T-cell (primary cell): ENCODE data around the gene MCF2L. TPM values are rescaled to one million over a fixed set of nuclear protein-coding genes. Genes with fewer than 3 reads are reported as not detected.

Source experiments
- ATAC-seq, 4 experiments: fragments of 200-7000 bp in 3 of 4; fragments of 150-1000 bp in 1 of 4; cut with Tn5 transposase; replicated peaks in 1 of 4; 1 replicate in 3 of 4; 2 replicates in 1 of 4; pipeline ENCODE4 v1.10.0; 2021; ENCODE audit warnings: moderate library complexity in 3 of 4, mild to moderate bottlenecking in 2 of 4, moderate number of reproducible peaks in 1 of 4
- CTCF ChIA-PET, 2 donors: fragments of 300-600 bp; sonication (Branson Sonifier 250); formaldehyde crosslinking; loops; one replicate each; lab custom pipeline; 2022; ENCODE audit warnings: antibody characterized with exemption in 2 of 2; lab: Charles Lee
- POLR2A ChIA-PET, 2 donors: fragments of 300-600 bp; sonication (Branson Sonifier 250); formaldehyde crosslinking; loops; one replicate each; lab custom pipeline; 2022; ENCODE audit warnings: antibody characterized with exemption in 2 of 2; lab: Charles Lee
- DNase-seq, 35 experiments: peaks; one replicate each; pipeline versions ENCODE4 v3.0.0 to v3.0.0-alpha.2; 2013 to 2023
- H3K27ac ChIP-seq: one replicate; pipeline ENCODE4 v1.5.1; 2013; ENCODE audit warnings: low read length
- H3K27me3 ChIP-seq, 2 experiments: replicated peaks in 1 of 2; 1 replicate in 1 of 2; 2 replicates in 1 of 2; pipeline versions ENCODE4 v1.6.1 to v1.7.0; 2013; ENCODE audit warnings: low read length in 1 of 2, mixed read lengths in 1 of 2; ENCODE audit not compliant: control insufficient read depth in 2 of 2, insufficient read depth in 2 of 2; ENCODE audit errors: extremely low read depth in 1 of 2
- H3K36me3 ChIP-seq, 2 donors: 1 replicate in 1 of 2; 2 replicates in 1 of 2; pipeline versions ENCODE4 v1.6.1 to v1.7.0; 2013; ENCODE audit warnings: low read length in 1 of 2; ENCODE audit not compliant: control insufficient read depth in 2 of 2, insufficient read depth in 1 of 2; ENCODE audit errors: extremely low read depth in 1 of 2
- H3K4me1 ChIP-seq, 2 experiments: 1 replicate in 1 of 2; 2 replicates in 1 of 2; pipeline versions ENCODE4 v1.6.1 to v1.7.0; 2013; ENCODE audit warnings: low read length in 2 of 2, mixed read lengths in 1 of 2; ENCODE audit not compliant: insufficient read depth in 2 of 2, control insufficient read depth in 1 of 2; ENCODE audit errors: extremely low read depth in 1 of 2
- H3K4me3 ChIP-seq, 2 donors: 1 replicate in 1 of 2; 2 replicates in 1 of 2; pipeline versions ENCODE4 v1.5.1 to v1.7.0; 2013; ENCODE audit warnings: mild to moderate bottlenecking in 2 of 2, low read length in 1 of 2, moderate library complexity in 1 of 2; ENCODE audit not compliant: control insufficient read depth in 1 of 2; ENCODE audit errors: extremely low read depth in 1 of 2
- H3K9me3 ChIP-seq: 2 replicates; pipeline ENCODE4 v1.7.0; 2013
- H3K27ac Mint-ChIP-seq, 2 donors: one replicate each; pipeline ENCODE4 v1.8.0; 2020 to 2021; ENCODE audit warnings: mild to moderate bottlenecking in 2 of 2, mixed read lengths in 2 of 2
- H3K27me3 Mint-ChIP-seq, 2 donors: one replicate each; pipeline ENCODE4 v1.8.0; 2021 to 2022; ENCODE audit warnings: mixed read lengths in 2 of 2
- H3K36me3 Mint-ChIP-seq: one replicate; pipeline ENCODE4 v1.8.0; 2021; ENCODE audit warnings: mixed read lengths
- H3K4me1 Mint-ChIP-seq, 3 donors: one replicate each; pipeline ENCODE4 v1.8.0; 2020 to 2022; ENCODE audit warnings: mixed read lengths in 3 of 3, mild to moderate bottlenecking in 1 of 3
- H3K4me3 Mint-ChIP-seq, 3 donors: one replicate each; pipeline ENCODE4 v1.8.0; 2020 to 2022; ENCODE audit warnings: mild to moderate bottlenecking in 3 of 3, mixed read lengths in 3 of 3, moderate library complexity in 3 of 3
- H3K9me3 Mint-ChIP-seq, 3 donors: one replicate each; pipeline ENCODE4 v1.8.0; 2020 to 2022; ENCODE audit warnings: mixed read lengths in 3 of 3
- WGBS: methylation state at CpG from one replicate; pipeline ENCODE4 v1.1.5; 2013; ENCODE audit warnings: missing lambda C conversion rate; ENCODE audit not compliant: insufficient coverage; 5-methylcytosine and 5-hydroxymethylcytosine counted together
- total RNA-seq, 35 experiments: library from RNA in 6 of 35; stranded (reverse) in 6 of 35; fragments of 120-200 nt in 1 of 35; gene quantifications; one replicate each; pipeline versions ENCODE4 v1.2.1 to v1.2.4 and lab custom pipeline; 2013 to 2026

Gene MCF2L
- total RNA-seq, 5 donors from 2014 or later (not counting 1 experiment from before 2014, with no cell fraction given): 18.2 to 30.0 (median 24.7) TPM

- POLR2A ChIA-PET: no interaction called here
- Histone ChIP-seq H3K27me3 (peaks cover 0 to 4% of the 10 kb centered on the region in 2 experiments), H3K9me3 (no peaks in the 10 kb centered on the region), H3K4me1 (peaks cover 9 to 25% of the 10 kb centered on the region in 2 experiments), H3K27ac (no peak overlapping the region), H3K36me3 (no peaks in the 10 kb centered on the region), H3K4me3 (no peak overlapping the region)
- no peaks in the 10 kb centered on the region for H3K9me3 Mint-ChIP-seq
- H3K36me3 Mint-ChIP-seq: no peaks in the 10 kb centered on the region
- H3K27ac Mint-ChIP-seq: no peak overlapping the region
- CTCF ChIA-PET: interaction anchor here in 1 of 2 donors (0.5 kb wide), 1 partner anchor 425 kb away, joined by 3 read pairs; no protein-coding TSS in a partner anchor
- DNase-seq (no peak), ATAC-seq (no peak)
- H3K4me1 Mint-ChIP-seq: peaks cover 29 to 35% (median 30%) of the 10 kb centered on the region in 3 donors
- H3K27me3 Mint-ChIP-seq: no peaks in the 10 kb centered on the region
- peak overlapping the region in 2 of 3 donors; percentile 21 to 36 for H3K4me3 Mint-ChIP-seq
- WGBS: 100% methylated on average over 6 of the region's 6 CpGs
Observed at GRCh38 chr13:112966776-112967175, 2.2 kb upstream of the MCF2L start.

- DNase-seq (no peak), ATAC-seq (no peak)
- H3K36me3 ChIP-seq: no peaks in the 10 kb centered on the region
- H3K4me1 ChIP-seq: peaks cover 9 to 25% of the 10 kb centered on the region in 2 experiments
- Mint-ChIP-seq H3K4me1 (peaks cover 31 to 43% (median 36%) of the 10 kb centered on the region in 3 donors), H3K36me3 (no peaks in the 10 kb centered on the region), H3K9me3 (no peaks in the 10 kb centered on the region), H3K4me3 (peak overlapping the region; percentile 88 to 92 (median 92)), H3K27me3 (no peaks in the 10 kb centered on the region), H3K27ac (peak overlapping the region; percentile 74 to 80)
- 84% methylated on average over 18 of the region's 22 CpGs for WGBS
- peak overlapping the region in 1 of 2 donors; percentile 59 for H3K4me3 ChIP-seq
- CTCF ChIA-PET: interaction anchor here in 1 of 2 donors (0.6 kb wide), 1 partner anchor 490 kb away, joined by 7 read pairs; no protein-coding TSS in a partner anchor
- H3K9me3 ChIP-seq: no peaks in the 10 kb centered on the region
- POLR2A ChIA-PET: interaction anchor here (0.5 to 0.7 kb wide), 2 partner anchors 17 to 196 kb away, joined by 3 to 4 read pairs; no protein-coding TSS in a partner anchor
- H3K27me3 ChIP-seq: peaks cover 0 to 4% of the 10 kb centered on the region in 2 experiments
- H3K27ac ChIP-seq: peak overlapping the region; percentile 70
Observed at GRCh38 chr13:112967686-112968379, 1.2 kb upstream of the MCF2L start.

GRCh38 chr13:112968380-112968909, 569 bp upstream of the MCF2L start:
- H3K4me1 ChIP-seq: peaks cover 9 to 25% of the 10 kb centered on the region in 2 experiments
- H3K27ac Mint-ChIP-seq: peak overlapping the region; percentile 74 to 80
- DNase-seq (peak; percentile 28 to 72 (median 55)), ATAC-seq (peak; percentile 41 to 53 (median 50))
- no peaks in the 10 kb centered on the region for H3K9me3 Mint-ChIP-seq
- no peaks in the 10 kb centered on the region for H3K9me3 ChIP-seq
- ChIA-PET CTCF (no interaction called here), POLR2A (interaction anchor here (0.5 to 0.7 kb wide), 2 partner anchors 18 to 196 kb away, joined by 3 to 4 read pairs; no protein-coding TSS in a partner anchor)
- H3K27me3 ChIP-seq: peaks cover 0 to 4% of the 10 kb centered on the region in 2 experiments
- H3K27me3 Mint-ChIP-seq: no peaks in the 10 kb centered on the region
- H3K4me3 Mint-ChIP-seq: peak overlapping the region; percentile 88 to 92 (median 92)
- peaks cover 31 to 43% (median 36%) of the 10 kb centered on the region in 3 donors for H3K4me1 Mint-ChIP-seq
- H3K36me3 Mint-ChIP-seq: no peaks in the 10 kb centered on the region
- peak overlapping the region; percentile 59 to 74 for H3K4me3 ChIP-seq
- H3K27ac ChIP-seq: peak overlapping the region; percentile 70
- WGBS: 2% methylated on average over 52 of the region's 52 CpGs
- no peaks in the 10 kb centered on the region for H3K36me3 ChIP-seq

GRCh38 chr13:112969692-112970338, 801 bp downstream of the MCF2L start:
- Histone ChIP-seq H3K4me3 (peak overlapping the region; percentile 59 to 65), H3K27ac (peak overlapping the region; percentile 64), H3K36me3 (peaks cover 0 to 2% of the 10 kb centered on the region in 2 donors), H3K4me1 (peaks cover 9 to 25% of the 10 kb centered on the region in 2 experiments), H3K27me3 (peaks cover 0 to 4% of the 10 kb centered on the region in 2 experiments), H3K9me3 (no peaks in the 10 kb centered on the region)
- peaks cover 31 to 43% (median 36%) of the 10 kb centered on the region in 3 donors for H3K4me1 Mint-ChIP-seq
- peaks cover 4% of the 10 kb centered on the region for H3K36me3 Mint-ChIP-seq
- peak overlapping the region; percentile 85 to 91 for H3K27ac Mint-ChIP-seq
- DNase-seq (no peak), ATAC-seq (no peak)
- ChIA-PET CTCF (no interaction called here), POLR2A (interaction anchor here in 1 of 2 donors (0.6 kb wide), 1 partner anchor 249 kb away, joined by 3 read pairs; no protein-coding TSS in a partner anchor)
- H3K27me3 Mint-ChIP-seq: no peaks in the 10 kb centered on the region
- WGBS: 32% methylated on average over 6 of the region's 13 CpGs
- H3K9me3 Mint-ChIP-seq: no peaks in the 10 kb centered on the region
- H3K4me3 Mint-ChIP-seq: peak overlapping the region; percentile 88 to 92 (median 92)

- peaks cover 0 to 8% of the 10 kb centered on the region in 2 experiments for H3K27me3 ChIP-seq
- H3K27ac ChIP-seq: no peak overlapping the region
- Mint-ChIP-seq H3K4me1 (peaks cover 31 to 43% (median 36%) of the 10 kb centered on the region in 3 donors), H3K27me3 (no peaks in the 10 kb centered on the region), H3K9me3 (no peaks in the 10 kb centered on the region), H3K36me3 (peaks cover 4% of the 10 kb centered on the region), H3K4me3 (peak overlapping the region; percentile 88 to 92 (median 92)), H3K27ac (no peak overlapping the region)
- H3K4me3 ChIP-seq: no peak overlapping the region
- H3K9me3 ChIP-seq: no peaks in the 10 kb centered on the region
- peaks cover 9 to 25% of the 10 kb centered on the region in 2 experiments for H3K4me1 ChIP-seq
- DNase-seq: no peak
- ATAC-seq: no peak
- CTCF ChIA-PET: no interaction called here
- 99% methylated on average over 12 of the region's 23 CpGs for WGBS
- H3K36me3 ChIP-seq: peaks cover 0 to 2% of the 10 kb centered on the region in 2 donors
- POLR2A ChIA-PET: no interaction called here
Observed at GRCh38 chr13:112970552-112971287, 1.7 kb downstream of the MCF2L start.
